Tibial nerve (tissue), 4 donors: Measurements from ENCODE around the gene IPMK. TPM values are rescaled to one million over a fixed set of nuclear protein-coding genes. Genes with fewer than 3 reads are reported as not detected.
"Not testable (repeated sequence)": the region's sequence is repeated elsewhere in the genome, so short reads cannot be mapped to it uniquely, and the experiment has no call there.

ENCODE experiments used
- DNase-seq, 2 donors: peaks; one replicate each; pipeline ENCODE4 v3.0.0-alpha.2; 2019; ENCODE audit warnings: low spot score in 2 of 2
- H3K27ac ChIP-seq, 4 donors: fragments of 200-600 bp; sonication (generic) in 3 of 4; one replicate each; pipeline ENCODE4 v1.5.1; 2017 to 2019; ENCODE audit warnings: mild to moderate bottlenecking in 1 of 4
- H3K27me3 ChIP-seq, 2 donors: fragments of 200-600 bp; sonication (generic) in 1 of 2; one replicate each; pipeline versions ENCODE4 v1.5.1 to v1.6.0; 2017 to 2019
- H3K36me3 ChIP-seq, 3 donors: fragments of 200-600 bp; sonication (generic); one replicate each; pipeline ENCODE4 v1.5.1; 2018 to 2019
- H3K4me1 ChIP-seq, 4 donors: fragments of 200-600 bp; sonication (generic) in 3 of 4; one replicate each; pipeline ENCODE4 v1.5.1; 2017 to 2019
- H3K4me3 ChIP-seq, 4 donors: fragments of 200-600 bp; sonication (generic) in 3 of 4; one replicate each; pipeline ENCODE4 v1.5.1; 2017 to 2019; ENCODE audit warnings: mild to moderate bottlenecking in 1 of 4, moderate library complexity in 1 of 4
- H3K9me3 ChIP-seq, 4 donors: fragments of 200-600 bp; sonication (generic) in 3 of 4; one replicate each; pipeline ENCODE4 v1.5.1; 2017 to 2019
- CTCF ChIP-seq, 5 experiments: fragments of 200-600 bp in 3 of 5; fragments of 450-650 bp in 2 of 5; sonication (generic) in 3 of 5; IDR thresholded peaks; one replicate each; pipeline ENCODE4 v1.5.1; 2016 to 2019; ENCODE audit warnings: antibody characterized with exemption in 5 of 5, mild to moderate bottlenecking in 3 of 5, moderate library complexity in 2 of 5
- EP300 ChIP-seq, 2 donors: sonication (generic); formaldehyde crosslinking; IDR thresholded peaks; one replicate each; pipeline ENCODE4 v1.6.1; 2017; ENCODE audit warnings: antibody characterized with exemption in 2 of 2, mild to moderate bottlenecking in 1 of 2
- POLR2A ChIP-seq, 2 donors: fragments of 450-650 bp; IDR thresholded peaks; one replicate each; pipeline ENCODE4 v1.6.1; 2017; ENCODE audit warnings: antibody characterized with exemption in 2 of 2, mild to moderate bottlenecking in 2 of 2, moderate library complexity in 2 of 2
- WGBS, 2 donors: methylation state at CpG; one replicate each; pipeline ENCODE4 v1.1.5; 2018; 5-methylcytosine and 5-hydroxymethylcytosine counted together
- total RNA-seq, 4 donors: library from RNA; depleted of rRNA; stranded (reverse); fragments of >200 nt; gene quantifications; one replicate each; pipeline ENCODE4 v1.1.0, GENCODE V29; 2016

IPMK gene
- total RNA-seq, 4 donors from 2014 or later, result 4.5 to 6.5 (median 4.8) TPM

- H3K9me3 ChIP-seq, result no peaks in the 10 kb centered on the region
- DNase-seq, result no peak
- 69 to 96% methylated on average over 4 of the region's 4 CpGs for WGBS, 2 donors
These were observed 14.5 kb downstream of the IPMK start for GRCh38 chr10:58253184-58253583.

GRCh38 chr10:58244666-58245065 lies 23.0 kb downstream of the IPMK start:
- not testable (repeated sequence) for DNase-seq, H3K4me3 ChIP-seq, H3K27ac ChIP-seq, H3K27me3 ChIP-seq, H3K4me1 ChIP-seq, H3K36me3 ChIP-seq, H3K9me3 ChIP-seq
- 56 to 64% methylated on average over 3 of the region's 3 CpGs for WGBS, 2 donors

More at GRCh38 chr10:58253184-58253583, 14.5 kb downstream of the IPMK start:
- Histone ChIP-seq H3K36me3 (no peaks in the 10 kb centered on the region), H3K4me3 (no peak overlapping the region), H3K27me3 (no peaks in the 10 kb centered on the region), H3K4me1 (no peaks in the 10 kb centered on the region), H3K27ac (no peak overlapping the region)
- no peak for TF ChIP-seq POLR2A (IDR thresholded peaks at IDR 0.05)
- no peak for TF ChIP-seq CTCF (IDR thresholded peaks at IDR 0.05)
- no peak for TF ChIP-seq EP300 (IDR thresholded peaks at IDR 0.05)

GRCh38 chr10:58244242-58244641 lies 23.5 kb downstream of the IPMK start:
- H3K4me3 ChIP-seq, H3K9me3 ChIP-seq, DNase-seq, H3K4me1 ChIP-seq, H3K27me3 ChIP-seq, H3K27ac ChIP-seq, H3K36me3 ChIP-seq: not testable (repeated sequence)
- 82 to 98% methylated on average over 23 to 26 of the region's 28 CpGs for WGBS, 2 donors

GRCh38 chr10:58243801-58244200 lies 23.9 kb downstream of the IPMK start:
- not testable (repeated sequence) for H3K27ac ChIP-seq, H3K4me1 ChIP-seq
- 91% methylated on average over 13 of the region's 31 CpGs; no CpG with 5 or more reads in 1 of the 2 donors for WGBS, 2 donors

GRCh38 chr10:58243269-58243668 lies 24.4 kb downstream of the IPMK start:
- Histone ChIP-seq H3K9me3 (no peaks in the 10 kb centered on the region), H3K36me3 (no peaks in the 10 kb centered on the region), H3K27me3 (no peaks in the 10 kb centered on the region), H3K4me3 (no peak overlapping the region), H3K27ac (no peak overlapping the region), H3K4me1 (peaks cover 0 to 8% (median 1%) of the 10 kb centered on the region in 4 donors)
- 97 to 98% methylated on average over 15 to 18 of the region's 18 CpGs for WGBS, 2 donors
- no peak for DNase-seq
- TF ChIP-seq EP300 (IDR thresholded peaks at IDR 0.05) (no peak), CTCF (IDR thresholded peaks at IDR 0.05) (no peak), POLR2A (IDR thresholded peaks at IDR 0.05) (no peak)

More at GRCh38 chr10:58243801-58244200, 23.9 kb downstream of the IPMK start:
- H3K36me3 ChIP-seq, H3K9me3 ChIP-seq, H3K4me3 ChIP-seq, H3K27me3 ChIP-seq, DNase-seq: not testable (repeated sequence)

- no peak overlapping the region for H3K4me3 ChIP-seq
- WGBS, 2 donors, result 62 to 84% methylated on average over 3 of the region's 3 CpGs
- TF ChIP-seq POLR2A (IDR thresholded peaks at IDR 0.05) (no peak), CTCF (IDR thresholded peaks at IDR 0.05) (no peak), EP300 (IDR thresholded peaks at IDR 0.05) (no peak)
- no peak overlapping the region for H3K27ac ChIP-seq
- no peak for DNase-seq
- H3K27me3 ChIP-seq, result no peaks in the 10 kb centered on the region
- no peaks in the 10 kb centered on the region for H3K9me3 ChIP-seq
- H3K4me1 ChIP-seq, result peaks cover 0 to 8% (median 1%) of the 10 kb centered on the region in 4 donors
- H3K36me3 ChIP-seq, result peaks cover 0 to 9% (median 0%) of the 10 kb centered on the region in 3 donors
These were observed 26.3 kb downstream of the IPMK start for GRCh38 chr10:58241346-58241745.

GRCh38 chr10:58240531-58240930 lies 27.2 kb downstream of the IPMK start:
- H3K9me3 ChIP-seq, result no peaks in the 10 kb centered on the region
- peaks cover 0 to 8% (median 1%) of the 10 kb centered on the region in 4 donors for H3K4me1 ChIP-seq
- DNase-seq, result no peak
- H3K4me3 ChIP-seq, result no peak overlapping the region
- TF ChIP-seq EP300 (IDR thresholded peaks at IDR 0.05) (no peak), CTCF (IDR thresholded peaks at IDR 0.05) (no peak), POLR2A (IDR thresholded peaks at IDR 0.05) (no peak)
- no peak overlapping the region for H3K27ac ChIP-seq
- H3K27me3 ChIP-seq, result no peaks in the 10 kb centered on the region
- peaks cover 0 to 17% (median 0%) of the 10 kb centered on the region in 3 donors for H3K36me3 ChIP-seq
- WGBS, 2 donors, result 79% methylated on average over 4 of the region's 4 CpGs
